ENCODE measurements around the gene FHAD1. TPM values are rescaled to one million over a fixed set of nuclear protein-coding genes. Genes with fewer than 3 reads are reported as not detected.

Gene FHAD1
- total RNA-seq, 3 donors from 2014 or later (not counting 1 experiment from before 2014, with no cell fraction given): 0.72 to 1.9 (median 1.7) TPM

GRCh38 chr1:15406614-15407559, 159.9 kb downstream of the FHAD1 start:
- intact Hi-C loops (cut with micrococcal nuclease): loop anchor here (1.0 to 5.0 kb wide), 2 partner anchors 10 to 120 kb away; partner anchors contain the start of gene DNAJC16
- Histone ChIP-seq H3K4me3 (ENCODE audit: low read length) (no peak overlapping the region), H3K4me1 (ENCODE audit: control insufficient read depth, insufficient read depth, low read length) (peaks cover 72% of the 10 kb centered on the region), H3K36me3 (ENCODE audit: control insufficient read depth, insufficient read depth, low read length) (no peaks in the 10 kb centered on the region), H3K27ac (ENCODE audit: low read length) (peak overlapping the region; percentile 99), H3K9me3 (ENCODE audit: control insufficient read depth, insufficient read depth, low read length) (no peaks in the 10 kb centered on the region), H3K27me3 (ENCODE audit: control insufficient read depth, insufficient read depth, low read length) (no peaks in the 10 kb centered on the region)
- DNase-seq (peak; percentile 39 to 44), ATAC-seq (no peak)
- WGBS (ENCODE audit: insufficient coverage): 51% methylated on average over 11 of the region's 11 CpGs
- TF ChIP-seq, protein P1, sequence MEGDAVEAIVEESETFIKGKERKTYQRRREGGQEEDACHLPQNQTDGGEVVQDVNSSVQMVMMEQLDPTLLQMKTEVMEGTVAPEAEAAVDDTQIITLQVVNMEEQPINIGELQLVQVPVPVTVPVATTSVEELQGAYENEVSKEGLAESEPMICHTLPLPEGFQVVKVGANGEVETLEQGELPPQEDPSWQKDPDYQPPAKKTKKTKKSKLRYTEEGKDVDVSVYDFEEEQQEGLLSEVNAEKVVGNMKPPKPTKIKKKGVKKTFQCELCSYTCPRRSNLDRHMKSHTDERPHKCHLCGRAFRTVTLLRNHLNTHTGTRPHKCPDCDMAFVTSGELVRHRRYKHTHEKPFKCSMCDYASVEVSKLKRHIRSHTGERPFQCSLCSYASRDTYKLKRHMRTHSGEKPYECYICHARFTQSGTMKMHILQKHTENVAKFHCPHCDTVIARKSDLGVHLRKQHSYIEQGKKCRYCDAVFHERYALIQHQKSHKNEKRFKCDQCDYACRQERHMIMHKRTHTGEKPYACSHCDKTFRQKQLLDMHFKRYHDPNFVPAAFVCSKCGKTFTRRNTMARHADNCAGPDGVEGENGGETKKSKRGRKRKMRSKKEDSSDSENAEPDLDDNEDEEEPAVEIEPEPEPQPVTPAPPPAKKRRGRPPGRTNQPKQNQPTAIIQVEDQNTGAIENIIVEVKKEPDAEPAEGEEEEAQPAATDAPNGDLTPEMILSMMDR (IDR thresholded peaks at IDR 0.05): no peak
- H3K27me3 Mint-ChIP-seq (ENCODE audit: low read depth in 2 of 2): no peaks in the 10 kb centered on the region
- H3K4me1 Mint-ChIP-seq: peaks cover 61 to 82% of the 10 kb centered on the region in 2 donors
- H3K4me3 Mint-ChIP-seq: peak overlapping the region; percentile 97
- H3K27ac Mint-ChIP-seq: peak overlapping the region; percentile 93 to 100
- H3K36me3 Mint-ChIP-seq: no peaks in the 10 kb centered on the region
- no peaks in the 10 kb centered on the region for H3K9me3 Mint-ChIP-seq

DNA sequence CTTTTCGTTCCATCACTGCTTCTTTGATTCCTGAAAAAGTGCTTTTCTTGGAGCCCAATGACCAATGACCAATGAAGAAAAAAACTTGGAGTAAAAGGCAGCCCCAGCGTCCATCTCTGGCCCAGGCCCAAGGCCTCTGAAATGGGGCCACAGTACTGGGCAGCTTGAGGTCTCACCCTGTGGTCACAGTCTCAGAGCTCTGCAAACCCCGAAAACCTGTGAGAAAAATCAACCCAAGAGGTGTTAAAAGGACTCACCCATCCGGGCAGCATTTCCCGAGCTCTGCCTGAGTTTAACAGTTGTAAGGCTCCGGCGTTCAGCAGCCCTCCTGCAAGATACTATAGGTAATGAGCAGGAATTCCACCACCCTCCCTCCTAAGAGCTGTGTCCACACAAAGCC, 160.6 kb downstream of the FHAD1 start:
- TF ChIP-seq, protein P1 (IDR thresholded peaks at IDR 0.05): no peak
- peak overlapping the region; percentile 93 to 100 for H3K27ac Mint-ChIP-seq
- H3K27me3 Mint-ChIP-seq (ENCODE audit: low read depth in 2 of 2): no peaks in the 10 kb centered on the region
- Histone ChIP-seq H3K4me3 (ENCODE audit: low read length) (peak overlapping the region; percentile 21), H3K36me3 (ENCODE audit: control insufficient read depth, insufficient read depth, low read length) (peaks cover 2% of the 10 kb centered on the region), H3K9me3 (ENCODE audit: control insufficient read depth, insufficient read depth, low read length) (no peaks in the 10 kb centered on the region), H3K27ac (ENCODE audit: low read length) (peak overlapping the region; percentile 99), H3K4me1 (ENCODE audit: control insufficient read depth, insufficient read depth, low read length) (peaks cover 79% of the 10 kb centered on the region), H3K27me3 (ENCODE audit: control insufficient read depth, insufficient read depth, low read length) (no peaks in the 10 kb centered on the region)
- 39% methylated on average over 7 of the region's 7 CpGs for WGBS (ENCODE audit: insufficient coverage)
- ATAC-seq (peak; percentile 5 to 13 (median 8)), DNase-seq (peak; percentile 62 to 65)
- peaks cover 63 to 82% of the 10 kb centered on the region in 2 donors for H3K4me1 Mint-ChIP-seq
- H3K9me3 Mint-ChIP-seq: no peaks in the 10 kb centered on the region
- H3K36me3 Mint-ChIP-seq: no peaks in the 10 kb centered on the region
- intact Hi-C loops (cut with micrococcal nuclease): loop anchor here (1.0 to 5.0 kb wide), 2 partner anchors 10 to 120 kb away; partner anchors contain the start of gene DNAJC16
- H3K4me3 Mint-ChIP-seq: peak overlapping the region; percentile 97

- no peaks in the 10 kb centered on the region for H3K36me3 Mint-ChIP-seq
- H3K9me3 Mint-ChIP-seq: no peaks in the 10 kb centered on the region
- peak overlapping the region; percentile 97 for H3K4me3 Mint-ChIP-seq
- ATAC-seq: peak in 1 of 3 donors; percentile 0
- no peaks in the 10 kb centered on the region for H3K9me3 ChIP-seq (ENCODE audit: control insufficient read depth, insufficient read depth, low read length)
- peaks cover 81% of the 10 kb centered on the region for H3K4me1 ChIP-seq (ENCODE audit: control insufficient read depth, insufficient read depth, low read length)
- no peaks in the 10 kb centered on the region for H3K27me3 Mint-ChIP-seq (ENCODE audit: low read depth in 2 of 2)
- 19% methylated on average over 14 of the region's 14 CpGs for WGBS (ENCODE audit: insufficient coverage)
- no peak for DNase-seq
- H3K36me3 ChIP-seq (ENCODE audit: control insufficient read depth, insufficient read depth, low read length): peaks cover 16% of the 10 kb centered on the region
- H3K27ac ChIP-seq (ENCODE audit: low read length): peak overlapping the region; percentile 99
- H3K4me1 Mint-ChIP-seq: peaks cover 69 to 82% of the 10 kb centered on the region in 2 donors
- H3K4me3 ChIP-seq (ENCODE audit: low read length): peak overlapping the region; percentile 43
- H3K27ac Mint-ChIP-seq: peak overlapping the region; percentile 93 to 100
- TF ChIP-seq, protein P1 (IDR thresholded peaks at IDR 0.05): no peak
- no peaks in the 10 kb centered on the region for H3K27me3 ChIP-seq (ENCODE audit: control insufficient read depth, insufficient read depth, low read length)
- intact Hi-C loops (cut with micrococcal nuclease): loop anchor here (1.0 to 5.0 kb wide), 2 partner anchors 63 to 118 kb away; partner anchors contain the start of gene DNAJC16
Measured at GRCh38 chr1:15408890-15409387, 161.9 kb downstream of the FHAD1 start.
